ENCODE data around the gene SLC9A9. TPM values are rescaled to one million over a fixed set of nuclear protein-coding genes. Genes with fewer than 3 reads are reported as not detected.

The SLC9A9 gene
- total and polyA plus RNA-seq, 7 donors = 1.3 to 5.4 (median 2.9) TPM

GRCh38 chr3:143258692-143259091 is 589.6 kb downstream of the SLC9A9 start:
- intact Hi-C loops (cut with DNase I) = no loop called here

GRCh38 chr3:143256416-143256815 is 591.9 kb downstream of the SLC9A9 start:
- no peaks in the 10 kb centered on the region for H3K9me3 ChIP-seq
- DNase-seq (no peak), ATAC-seq (no peak)
- H3K4me1 ChIP-seq = no peaks in the 10 kb centered on the region
- H3K4me3 ChIP-seq = no peak overlapping the region
- no peak for TF ChIP-seq CTCF (IDR thresholded peaks at IDR 0.05)
- no peak overlapping the region for H3K27ac ChIP-seq
- no peaks in the 10 kb centered on the region for H3K27me3 ChIP-seq (ENCODE audit: insufficient read depth in 3 of 3, low read length in 2 of 3)
- H3K36me3 ChIP-seq (ENCODE audit: insufficient read depth in 1 of 2, low read depth in 1 of 2) = no peaks in the 10 kb centered on the region
- intact Hi-C loops (cut with DNase I) = no loop called here

More at GRCh38 chr3:143258692-143259091, 589.6 kb downstream of the SLC9A9 start:
- H3K4me3 ChIP-seq = no peak overlapping the region
- no peak for TF ChIP-seq CTCF (IDR thresholded peaks at IDR 0.05)
- 95 to 96% (median 96%) methylated on average over 4 of the region's 4 CpGs for WGBS, 3 donors
- H3K4me1 ChIP-seq = no peaks in the 10 kb centered on the region
- DNase-seq (no peak), ATAC-seq (no peak)
- H3K9me3 ChIP-seq = no peaks in the 10 kb centered on the region
- no peak overlapping the region for H3K27ac ChIP-seq
- H3K36me3 ChIP-seq (ENCODE audit: insufficient read depth in 1 of 2, low read depth in 1 of 2) = no peaks in the 10 kb centered on the region
- H3K27me3 ChIP-seq (ENCODE audit: insufficient read depth in 3 of 3, low read length in 2 of 3) = no peaks in the 10 kb centered on the region

- H3K4me1 ChIP-seq = no peaks in the 10 kb centered on the region
- no peaks in the 10 kb centered on the region for H3K9me3 ChIP-seq
- DNase-seq (no peak), ATAC-seq (no peak)
- H3K27me3 ChIP-seq (ENCODE audit: insufficient read depth in 3 of 3, low read length in 2 of 3) = peaks cover 0 to 1% (median 0%) of the 10 kb centered on the region in 3 donors
- no peak for TF ChIP-seq CTCF (IDR thresholded peaks at IDR 0.05)
- no peaks in the 10 kb centered on the region for H3K36me3 ChIP-seq (ENCODE audit: insufficient read depth in 1 of 2, low read depth in 1 of 2)
- H3K27ac ChIP-seq = no peak overlapping the region
- H3K4me3 ChIP-seq = no peak overlapping the region
- intact Hi-C loops (cut with DNase I) = no loop called here
Measured at GRCh38 chr3:143255739-143256138, 592.5 kb downstream of the SLC9A9 start.

- Histone ChIP-seq H3K4me1 (no peaks in the 10 kb centered on the region), H3K27ac (no peak overlapping the region), H3K27me3 (ENCODE audit: insufficient read depth in 3 of 3, low read length in 2 of 3) (peaks cover 0 to 1% (median 0%) of the 10 kb centered on the region in 3 donors), H3K36me3 (ENCODE audit: insufficient read depth in 1 of 2, low read depth in 1 of 2) (no peaks in the 10 kb centered on the region), H3K9me3 (no peaks in the 10 kb centered on the region), H3K4me3 (no peak overlapping the region)
- 48 to 51% (median 50%) methylated on average over 6 of the region's 6 CpGs for WGBS, 3 donors
- TF ChIP-seq CTCF (IDR thresholded peaks at IDR 0.05) = no peak
- no peak for DNase-seq
- ATAC-seq = no peak
- intact Hi-C loops (cut with DNase I) = no loop called here
Measured at GRCh38 chr3:143252931-143253330, 595.3 kb downstream of the SLC9A9 start.

- Histone ChIP-seq H3K4me1 (no peaks in the 10 kb centered on the region), H3K36me3 (ENCODE audit: insufficient read depth in 1 of 2, low read depth in 1 of 2) (no peaks in the 10 kb centered on the region), H3K9me3 (no peaks in the 10 kb centered on the region), H3K27me3 (ENCODE audit: insufficient read depth in 3 of 3, low read length in 2 of 3) (peaks cover 0 to 1% (median 0%) of the 10 kb centered on the region in 3 donors), H3K27ac (no peak overlapping the region), H3K4me3 (no peak overlapping the region)
- no peak for DNase-seq
- no peak for TF ChIP-seq CTCF (IDR thresholded peaks at IDR 0.05)
- WGBS, 3 donors = 95 to 100% (median 100%) methylated on average over 2 of the region's 2 CpGs
- intact Hi-C loops (cut with DNase I) = no loop called here
- no peak for ATAC-seq
Measured at GRCh38 chr3:143249014-143249413, 599.3 kb downstream of the SLC9A9 start.

Measured in psoas muscle (tissue), 8 donors.